ENCODE data around the gene STRA6.
"Not testable (repeated sequence)": the region's sequence is repeated elsewhere in the genome, so short reads cannot be mapped to it uniquely, and the experiment has no call there.

Gene STRA6

GRCh38 chr15:74179101-74179841 is 23.3 kb downstream of the STRA6 start:
- DNase-seq = no peak

- no peak for DNase-seq
Measured at GRCh38 chr15:74178326-74179100, 24.1 kb downstream of the STRA6 start.

GRCh38 chr15:74176262-74177214 is 26.0 kb downstream of the STRA6 start:
- no peak for DNase-seq

- no peak for DNase-seq
Measured at GRCh38 chr15:74175271-74176191, 27.1 kb downstream of the STRA6 start.

GRCh38 chr15:74174958-74175253 is 27.7 kb downstream of the STRA6 start:
- DNase-seq = no peak

- no peak for DNase-seq
Measured at GRCh38 chr15:74174219-74174957, 28.2 kb downstream of the STRA6 start.

GRCh38 chr15:74173380-74174218 is 29.0 kb downstream of the STRA6 start, which contains the start of gene ISLR:
TSS of gene ISLR (plus strand) at chr15:74173710. CDS start at chr15:74174859, 1,149 bp downstream.
- no peak for DNase-seq

- no peak for DNase-seq
Measured at GRCh38 chr15:74172701-74173379, 29.7 kb downstream of the STRA6 start.

- no peak for DNase-seq
Measured at GRCh38 chr15:74171965-74172541, 30.5 kb downstream of the STRA6 start.

- no peak for DNase-seq
Measured at GRCh38 chr15:74170875-74171578, 31.6 kb downstream of the STRA6 start.

- DNase-seq = no peak
Measured at GRCh38 chr15:74170071-74170844, 32.3 kb downstream of the STRA6 start.

GRCh38 chr15:74168711-74169126 is 33.9 kb downstream of the STRA6 start:
- no peak for DNase-seq

- no peak for DNase-seq
Measured at GRCh38 chr15:74167891-74168331, 34.7 kb downstream of the STRA6 start.

- no peak for DNase-seq
Measured at GRCh38 chr15:74165461-74165860, 37.1 kb downstream of the STRA6 start.

GRCh38 chr15:74162195-74162536 is 40.4 kb downstream of the STRA6 start:
- not testable (repeated sequence) for DNase-seq

- DNase-seq = not testable (repeated sequence)
Measured at GRCh38 chr15:74160390-74160789, 42.2 kb downstream of the STRA6 start.

GRCh38 chr15:74159773-74160172 is 42.8 kb downstream of the STRA6 start:
- no peak for DNase-seq

All from activated effector memory CD4-positive, alpha-beta T cell treated with Interleukin-2 at 50 U/mL for 16 hours (primary cell).